RPMI7951 (cell line): ENCODE measurements around the gene RAD51B. TPM values are rescaled to one million over a fixed set of nuclear protein-coding genes. Genes with fewer than 3 reads are reported as not detected.

Source experiments
- DNase-seq: peaks from one replicate; pipeline ENCODE4 v3.0.0-alpha.2; 2012; ENCODE audit warnings: low read depth
- total RNA-seq: library from RNA; depleted of rRNA; stranded (reverse); fragments of >200 nt; shearing (Covaris generic); gene quantifications from 2 replicates; pipeline ENCODE4 v1.2.3, GENCODE V29; 2014

RAD51B gene
- total RNA-seq, 1 experiment from 2014 or later = 10.9 TPM

GRCh38 chr14:67835596-67835995, 16.0 kb downstream of the RAD51B start:
- DNase-seq = no peak

DNA sequence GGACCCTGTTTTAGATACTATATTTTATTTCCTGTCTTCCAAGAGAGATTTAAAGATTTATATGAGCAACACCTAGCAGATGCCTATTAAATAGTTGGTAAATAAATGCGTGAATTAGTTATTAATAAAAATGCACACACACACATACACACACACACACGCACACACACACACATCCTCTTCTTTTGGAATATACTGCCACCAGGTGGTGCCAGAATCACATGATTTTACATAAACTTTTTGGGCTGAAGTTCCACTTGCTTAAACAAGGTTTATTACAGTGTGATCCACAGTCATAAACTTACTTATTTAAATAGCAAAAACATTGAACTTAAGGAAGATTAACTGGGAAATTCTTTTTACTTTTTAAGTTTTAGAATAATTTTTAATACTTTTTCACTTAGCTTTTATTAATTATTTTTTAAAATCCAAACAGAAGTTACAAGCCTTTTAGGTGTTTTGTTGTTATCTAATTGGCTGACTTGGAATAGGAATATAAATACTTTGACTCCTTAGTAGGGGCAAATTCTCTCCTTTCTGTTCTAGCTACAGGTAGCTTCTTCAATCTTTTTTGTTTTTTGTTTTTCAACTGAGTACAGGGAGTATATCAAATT, 17.5 kb downstream of the RAD51B start:
- peak; percentile 73 for DNase-seq

GRCh38 chr14:67846029-67846610, 26.5 kb downstream of the RAD51B start:
- DNase-seq = no peak

DNA sequence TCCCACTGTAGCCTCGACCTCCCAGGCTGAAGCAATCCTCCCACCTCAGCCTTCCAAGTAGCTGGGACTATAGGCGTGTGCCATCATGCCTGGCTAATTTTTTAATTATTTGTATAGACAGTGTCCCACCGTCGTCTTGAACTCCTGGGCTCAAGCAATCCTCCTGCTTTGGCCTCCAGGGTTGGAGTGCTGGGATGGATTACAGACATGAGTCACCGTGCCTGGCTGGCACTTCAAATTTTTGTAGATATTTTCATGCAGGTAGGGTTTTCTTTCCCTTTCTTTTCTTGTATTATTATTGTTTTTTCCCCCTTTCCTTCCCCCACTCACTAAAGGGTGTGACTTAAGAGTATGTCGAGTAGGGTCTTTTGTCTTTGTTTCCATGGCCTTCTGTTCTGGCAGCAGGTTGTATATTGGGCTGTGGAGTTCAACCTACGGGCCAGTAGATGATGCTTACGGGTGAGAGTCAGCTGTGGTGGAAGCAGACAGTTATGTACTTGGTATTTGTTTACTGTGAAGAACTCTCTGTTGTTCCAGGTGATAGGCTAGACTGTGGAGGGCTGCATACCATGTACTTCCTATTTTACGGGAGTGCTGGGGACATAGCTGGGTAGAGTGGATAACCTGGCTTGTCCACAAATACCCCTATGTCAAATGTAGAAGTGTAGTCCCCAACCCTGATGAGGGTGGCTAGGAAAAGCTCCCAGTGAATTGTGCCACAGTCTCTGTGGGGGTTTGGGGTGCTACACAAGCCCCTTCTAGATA, 30.7 kb downstream of the RAD51B start:
- no peak for DNase-seq

DNA sequence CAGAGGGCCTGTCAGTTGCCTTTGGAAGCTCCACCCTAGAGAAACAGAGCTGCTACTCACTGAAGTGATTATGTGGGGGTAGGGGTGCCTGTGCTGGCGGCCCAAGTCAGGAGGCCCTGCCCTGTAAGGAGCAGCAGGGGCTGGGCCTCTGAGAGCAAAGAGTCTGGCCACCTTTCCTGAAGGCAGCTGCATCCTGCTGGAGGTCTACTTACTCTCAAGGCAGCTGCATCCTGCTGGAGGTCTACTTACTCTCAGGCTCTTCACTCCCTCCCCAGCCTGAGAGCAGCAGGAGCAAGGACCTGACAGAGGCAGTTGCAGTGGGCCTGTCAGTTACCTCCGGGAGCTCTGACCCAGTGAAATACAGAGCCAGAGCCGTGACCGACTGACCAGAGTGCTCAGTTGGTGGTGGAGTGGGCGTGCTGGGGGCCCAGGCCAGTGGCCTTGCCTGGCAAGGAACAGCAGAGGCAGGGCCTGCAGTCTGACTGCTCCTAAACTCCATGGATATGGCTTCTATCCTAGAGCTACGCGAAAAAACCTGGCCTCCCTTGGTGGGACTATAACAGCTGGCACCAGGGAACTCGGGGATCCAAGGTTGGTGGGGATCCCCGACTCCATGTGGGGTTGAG, 32.3 kb downstream of the RAD51B start:
- DNase-seq = no peak

DNA sequence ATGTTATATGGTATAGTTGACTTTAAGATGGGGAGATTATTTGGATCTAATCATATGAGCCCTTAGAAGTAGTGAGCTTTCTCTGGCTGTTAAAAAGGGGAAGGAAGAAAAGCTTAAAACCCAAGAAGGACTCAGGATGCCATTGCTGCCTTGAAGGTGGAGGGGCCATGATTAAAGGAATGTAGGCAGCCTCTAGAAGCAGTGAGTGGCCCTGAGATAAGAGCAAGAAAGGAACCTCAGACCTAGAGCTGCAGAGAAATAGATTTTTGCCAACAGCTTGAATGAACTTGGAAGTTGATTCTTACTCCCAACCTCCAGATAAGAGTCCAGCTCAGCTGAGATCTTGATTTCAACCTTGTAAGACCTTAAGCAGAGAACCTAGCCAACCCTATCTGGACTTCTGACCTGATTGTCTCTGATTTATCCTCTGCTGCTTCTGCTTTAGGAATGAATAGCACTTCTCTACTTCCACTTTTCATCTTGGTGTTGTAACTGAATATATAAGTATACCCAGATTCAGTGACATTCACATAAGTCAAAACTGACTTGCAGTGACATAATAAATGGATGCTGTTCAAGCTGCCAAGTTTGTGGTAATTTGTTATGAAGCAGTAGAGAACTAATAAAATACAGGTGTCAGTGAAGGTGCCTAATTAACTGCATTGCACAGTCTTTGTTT, 33.5 kb downstream of the RAD51B start:
- no peak for DNase-seq

DNA sequence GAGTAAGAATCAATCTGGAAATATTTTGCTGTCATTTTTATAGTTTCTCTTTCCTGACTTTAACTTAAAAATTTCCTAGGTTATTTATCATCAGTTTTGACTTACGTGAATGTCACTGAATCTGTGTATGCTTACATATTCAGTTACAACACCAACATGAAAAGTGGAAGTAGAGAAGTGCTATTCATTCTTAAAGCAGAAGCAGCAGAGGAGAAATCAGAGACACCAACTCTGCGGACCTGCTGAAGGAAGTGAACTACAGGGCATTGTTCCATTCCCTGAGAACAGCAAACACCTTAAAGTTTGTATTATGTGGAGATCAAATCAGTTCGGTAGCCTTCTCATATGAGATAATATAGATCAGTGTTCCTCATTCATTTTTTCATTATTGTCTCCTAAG, 34.1 kb downstream of the RAD51B start:
- no peak for DNase-seq

DNA sequence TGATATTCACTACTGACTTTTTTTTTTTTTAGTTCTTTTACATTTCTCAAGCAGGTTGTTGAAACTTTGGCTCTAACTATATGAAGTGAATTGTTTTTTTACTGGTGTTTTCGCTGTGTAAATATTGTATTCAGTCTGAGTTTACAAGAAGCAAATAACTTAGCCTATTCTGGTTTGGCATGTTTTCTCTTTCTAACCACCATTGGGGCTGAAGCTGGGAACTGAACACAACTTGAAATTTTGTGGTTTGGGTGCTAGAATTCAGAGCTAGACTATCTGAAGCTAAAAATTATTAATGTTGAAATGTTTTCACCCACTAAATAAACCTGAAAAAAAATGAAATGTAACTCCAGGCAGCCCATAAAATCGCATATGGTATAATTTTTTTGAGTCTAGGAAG, 37.2 kb downstream of the RAD51B start:
- no peak for DNase-seq

DNA sequence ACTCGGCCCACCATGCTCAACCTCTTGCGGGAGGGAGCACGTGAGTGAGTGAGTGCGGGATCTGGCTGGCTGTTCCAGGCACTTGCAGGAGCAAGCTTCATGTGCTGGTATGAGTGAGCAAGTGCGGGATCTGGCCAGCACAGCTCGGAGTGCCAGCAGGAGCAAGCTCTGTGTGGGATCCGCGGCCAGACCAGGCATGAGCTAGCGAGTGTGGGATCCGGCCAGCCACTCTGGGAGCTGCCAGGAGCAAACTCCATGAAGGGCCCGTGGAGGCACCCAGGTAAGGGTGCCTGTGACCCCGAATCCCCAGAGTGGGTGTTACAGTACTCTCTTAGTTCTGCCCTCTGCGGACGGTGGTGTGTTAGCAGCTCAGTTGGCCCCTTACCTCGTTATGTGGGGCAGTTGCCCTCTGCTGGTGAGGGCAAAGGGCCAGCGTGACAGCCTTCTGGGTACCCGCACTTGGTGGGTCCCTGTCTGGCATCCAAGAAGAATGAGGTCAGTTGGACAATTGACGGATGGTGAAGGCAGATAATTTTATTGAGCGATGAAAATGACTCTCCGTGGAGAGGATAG, 38.3 kb downstream of the RAD51B start:
- DNase-seq = no peak

DNA sequence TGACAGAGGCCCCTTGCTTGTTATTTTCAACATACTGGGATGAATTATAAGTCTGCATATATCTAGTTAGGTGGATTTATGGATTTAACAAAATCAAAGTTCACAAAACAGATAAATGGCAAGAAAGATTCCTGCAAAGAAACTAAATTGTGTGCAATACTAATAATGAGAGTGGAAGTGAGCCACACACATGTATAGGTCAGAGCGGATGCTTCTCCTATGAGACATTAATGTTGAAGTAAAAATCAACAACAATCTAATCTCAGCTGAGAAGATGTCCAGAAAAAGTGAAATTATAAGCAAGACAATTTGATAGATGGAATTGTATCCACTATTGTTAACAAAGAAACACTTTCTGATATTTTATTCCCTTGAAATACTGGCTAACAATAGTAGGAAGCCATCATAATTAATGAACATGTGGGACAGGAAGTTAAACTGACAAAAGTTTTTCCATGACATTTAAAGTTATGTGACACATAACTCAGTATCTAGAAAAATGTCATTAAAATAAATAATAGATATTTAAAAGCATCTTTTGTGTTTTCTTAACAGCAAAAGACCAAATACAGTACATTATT, 39.7 kb downstream of the RAD51B start:
- DNase-seq = no peak

DNA sequence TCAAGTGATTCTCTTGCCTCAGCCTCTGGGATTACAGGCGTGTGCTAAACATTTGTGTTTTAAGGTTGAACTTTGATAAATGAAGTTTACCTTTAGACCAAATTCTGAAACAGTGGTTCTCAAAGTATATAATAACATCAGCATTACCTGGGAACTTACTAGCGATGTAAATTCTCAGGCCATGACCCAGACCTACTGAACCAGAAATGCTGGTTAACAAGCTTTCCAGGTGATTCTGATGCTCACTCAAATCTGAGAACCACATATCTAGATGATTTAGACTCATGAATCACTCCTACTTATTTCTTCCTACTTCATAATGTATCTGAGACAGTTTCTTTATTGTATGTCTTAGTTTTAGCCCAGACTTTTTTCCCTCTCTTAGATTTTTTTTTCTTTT, 43.6 kb downstream of the RAD51B start:
- no peak for DNase-seq

- no peak for DNase-seq
Measured at GRCh38 chr14:67875175-67876006, 55.8 kb downstream of the RAD51B start.

GRCh38 chr14:67879026-67879425, 59.4 kb downstream of the RAD51B start:
- DNase-seq = no peak

GRCh38 chr14:67881225-67881624, 61.6 kb downstream of the RAD51B start:
- no peak for DNase-seq

DNA sequence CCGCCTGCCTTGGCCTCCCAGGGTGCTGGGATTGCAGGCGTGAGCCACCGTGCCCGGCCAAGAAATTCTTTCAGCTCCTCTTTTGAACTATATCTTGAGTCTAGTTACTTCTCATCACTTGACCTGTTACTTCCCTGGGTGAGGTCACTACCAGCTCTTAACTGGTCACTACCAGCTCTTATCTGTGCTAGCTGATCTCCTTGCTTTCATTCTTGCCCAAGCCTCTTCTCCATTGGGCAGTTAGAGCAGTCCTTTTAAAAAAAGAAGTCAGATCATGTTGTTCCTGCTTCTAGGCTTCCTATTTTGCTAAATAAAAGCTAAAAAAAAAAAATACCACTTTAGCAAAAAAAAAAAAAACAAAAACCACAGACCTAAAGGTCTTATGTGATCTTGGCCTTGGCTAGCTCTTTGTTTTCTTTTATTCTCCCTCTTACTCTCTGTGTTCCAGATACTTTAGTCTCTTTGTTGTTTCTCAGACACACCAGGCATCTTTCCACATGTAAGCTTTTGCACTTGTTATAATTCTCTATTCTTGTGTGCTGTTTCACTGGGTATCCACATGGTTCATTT, 63.5 kb downstream of the RAD51B start:
- DNase-seq = no peak

DNA sequence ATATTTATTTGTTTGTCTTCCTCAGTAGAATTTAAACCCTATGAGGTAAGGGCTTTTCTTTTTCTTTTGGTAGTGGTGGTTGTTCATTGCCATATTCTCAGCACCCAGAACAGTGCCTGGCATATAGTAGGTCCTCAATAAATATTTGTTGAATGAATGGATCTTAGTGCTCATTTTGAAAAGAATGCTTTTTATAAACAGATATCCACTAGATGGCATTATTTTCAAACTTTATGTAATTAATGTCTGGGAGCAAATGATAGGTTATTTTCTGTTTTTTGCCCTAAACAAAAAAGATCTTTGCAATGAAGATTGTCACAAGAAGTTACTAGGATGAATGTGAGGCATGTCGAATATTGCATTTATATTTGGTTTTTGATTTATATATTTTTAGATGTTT, 64.1 kb downstream of the RAD51B start:
- DNase-seq = peak; percentile 19

DNA sequence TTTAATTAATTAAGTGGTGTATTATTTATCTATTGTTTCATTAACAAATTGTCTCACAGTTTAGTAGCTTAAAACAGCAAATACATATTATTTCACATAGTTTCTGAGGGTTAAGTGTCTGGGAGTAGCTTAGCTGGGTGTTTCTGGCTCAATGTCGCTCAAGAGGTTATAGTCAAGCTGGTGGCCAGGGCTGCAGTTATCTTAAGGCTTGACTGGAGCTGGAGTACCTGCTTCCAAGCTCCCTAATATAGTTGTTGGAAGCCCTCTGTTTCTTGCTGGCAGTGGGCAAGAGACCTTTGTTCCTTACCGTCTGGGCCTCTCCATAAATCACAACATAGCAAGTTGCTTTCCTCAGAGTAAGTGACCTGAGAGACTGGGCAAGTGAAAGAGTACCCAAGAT, 66.6 kb downstream of the RAD51B start:
- DNase-seq = no peak

- DNase-seq = no peak
Measured at GRCh38 chr14:67887478-67887877, 67.9 kb downstream of the RAD51B start.

- DNase-seq = no peak
Measured at GRCh38 chr14:67889455-67889854, 69.9 kb downstream of the RAD51B start.

DNA sequence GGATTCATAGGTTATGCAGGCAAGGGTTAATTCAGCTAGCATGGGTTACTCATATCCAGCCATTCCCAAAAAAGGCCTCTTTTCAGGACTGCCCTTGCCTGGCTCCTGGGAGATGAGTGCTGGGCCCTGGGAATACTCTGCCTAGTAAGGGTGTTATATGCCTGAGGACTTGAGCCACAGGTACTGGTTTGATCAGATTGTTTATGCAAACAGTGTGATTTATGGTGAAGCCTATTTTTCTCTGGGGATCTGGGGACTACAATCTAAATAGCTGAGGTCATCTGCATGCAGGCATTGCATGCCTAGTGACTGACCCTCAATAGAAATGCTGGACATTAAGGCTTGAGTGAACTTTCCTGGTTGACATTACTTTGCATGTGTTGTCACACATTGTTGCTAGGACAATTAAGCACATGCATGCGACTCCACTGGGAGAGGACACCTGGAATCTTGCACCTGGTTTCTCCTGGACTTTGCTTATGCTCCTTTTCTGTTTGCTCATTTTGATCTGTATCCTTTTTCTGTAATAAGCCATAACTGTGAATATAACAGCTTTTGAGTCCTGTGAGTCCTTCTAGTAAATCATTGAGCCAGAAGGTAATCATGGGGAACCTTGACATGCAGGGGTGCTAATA, 73.0 kb downstream of the RAD51B start:
- no peak for DNase-seq
